ENCODE measurements around the gene DHRS11. TPM values are rescaled to one million over a fixed set of nuclear protein-coding genes. Genes with fewer than 3 reads are reported as not detected.
A peak's percentile ranks its signal among the peaks of the same experiment; 100 is the strongest.

The DHRS11 gene
- polyA plus RNA-seq, 1 donor from 2014 or later: 18.6 TPM

- Histone ChIP-seq H3K9ac (ENCODE audit: low read length) (peak overlapping the region; percentile 40), H2AFZ (ENCODE audit: low read depth, low read length) (no peak overlapping the region), H3K36me3 (ENCODE audit: insufficient read depth, low read length) (no peaks in the 10 kb centered on the region), H3K27me3 (ENCODE audit: insufficient read depth, low read depth, low read length) (peaks cover 66% of the 10 kb centered on the region), H3K4me2 (ENCODE audit: low read length) (peak overlapping the region; percentile 69), H4K20me1 (ENCODE audit: insufficient read depth) (no peaks in the 10 kb centered on the region), H3K79me2 (replicated peaks; ENCODE audit: insufficient read depth, low read length) (no peaks in the 10 kb centered on the region), H3K4me3 (ENCODE audit: low read length) (peak overlapping the region; percentile 67), H3K27ac (ENCODE audit: low read length) (no peak overlapping the region), H3K9me3 (ENCODE audit: low read length) (peaks cover 7% of the 10 kb centered on the region), H3F3A (ENCODE audit: insufficient read depth, low read length, poor library complexity, severe bottlenecking) (no peaks in the 10 kb centered on the region), H3K9me2 (ENCODE audit: insufficient read depth, low read length) (no peaks in the 10 kb centered on the region)
- TF ChIP-seq RAD21 (conservative IDR thresholded peaks at IDR 0.05): peak; percentile 38
- TF ChIP-seq POLR2AphosphoS5 (IDR thresholded peaks at IDR 0.05): no peak
- TF ChIP-seq, protein P1, sequence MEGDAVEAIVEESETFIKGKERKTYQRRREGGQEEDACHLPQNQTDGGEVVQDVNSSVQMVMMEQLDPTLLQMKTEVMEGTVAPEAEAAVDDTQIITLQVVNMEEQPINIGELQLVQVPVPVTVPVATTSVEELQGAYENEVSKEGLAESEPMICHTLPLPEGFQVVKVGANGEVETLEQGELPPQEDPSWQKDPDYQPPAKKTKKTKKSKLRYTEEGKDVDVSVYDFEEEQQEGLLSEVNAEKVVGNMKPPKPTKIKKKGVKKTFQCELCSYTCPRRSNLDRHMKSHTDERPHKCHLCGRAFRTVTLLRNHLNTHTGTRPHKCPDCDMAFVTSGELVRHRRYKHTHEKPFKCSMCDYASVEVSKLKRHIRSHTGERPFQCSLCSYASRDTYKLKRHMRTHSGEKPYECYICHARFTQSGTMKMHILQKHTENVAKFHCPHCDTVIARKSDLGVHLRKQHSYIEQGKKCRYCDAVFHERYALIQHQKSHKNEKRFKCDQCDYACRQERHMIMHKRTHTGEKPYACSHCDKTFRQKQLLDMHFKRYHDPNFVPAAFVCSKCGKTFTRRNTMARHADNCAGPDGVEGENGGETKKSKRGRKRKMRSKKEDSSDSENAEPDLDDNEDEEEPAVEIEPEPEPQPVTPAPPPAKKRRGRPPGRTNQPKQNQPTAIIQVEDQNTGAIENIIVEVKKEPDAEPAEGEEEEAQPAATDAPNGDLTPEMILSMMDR (IDR thresholded peaks at IDR 0.05; ENCODE audit: poor library complexity, severe bottlenecking): peak; percentile 33
These were observed 50.5 kb downstream of the DHRS11 start for GRCh38 chr17:36641877-36642845.

GRCh38 chr17:36643086-36643685, 51.5 kb downstream of the DHRS11 start:
- Histone ChIP-seq H3K79me2 (replicated peaks; ENCODE audit: insufficient read depth, low read length) (no peaks in the 10 kb centered on the region), H2AFZ (ENCODE audit: low read depth, low read length) (no peak overlapping the region), H3K9ac (ENCODE audit: low read length) (no peak overlapping the region), H3K27me3 (ENCODE audit: insufficient read depth, low read depth, low read length) (peaks cover 60% of the 10 kb centered on the region), H3F3A (ENCODE audit: insufficient read depth, low read length, poor library complexity, severe bottlenecking) (no peaks in the 10 kb centered on the region), H3K4me3 (ENCODE audit: low read length) (no peak overlapping the region), H3K9me2 (ENCODE audit: insufficient read depth, low read length) (no peaks in the 10 kb centered on the region), H3K36me3 (ENCODE audit: insufficient read depth, low read length) (no peaks in the 10 kb centered on the region), H4K20me1 (ENCODE audit: insufficient read depth) (no peaks in the 10 kb centered on the region), H3K4me2 (ENCODE audit: low read length) (no peak overlapping the region), H3K9me3 (ENCODE audit: low read length) (peaks cover 7% of the 10 kb centered on the region), H3K27ac (ENCODE audit: low read length) (no peak overlapping the region)
- no peak for TF ChIP-seq EP300 (conservative IDR thresholded peaks at IDR 0.05; ENCODE audit: poor library complexity, severe bottlenecking)
- TF ChIP-seq RAD21 (conservative IDR thresholded peaks at IDR 0.05): no peak
- TF ChIP-seq TAF1 (IDR thresholded peaks at IDR 0.05; ENCODE audit: low read depth): no peak
- TF ChIP-seq, protein P1 (IDR thresholded peaks at IDR 0.05; ENCODE audit: poor library complexity, severe bottlenecking): no peak
- TF ChIP-seq EZH2 (IDR thresholded peaks at IDR 0.05; ENCODE audit: borderline replicate concordance, insufficient read depth, low read length, poor library complexity, severe bottlenecking): no peak
- TF ChIP-seq, protein P2, sequence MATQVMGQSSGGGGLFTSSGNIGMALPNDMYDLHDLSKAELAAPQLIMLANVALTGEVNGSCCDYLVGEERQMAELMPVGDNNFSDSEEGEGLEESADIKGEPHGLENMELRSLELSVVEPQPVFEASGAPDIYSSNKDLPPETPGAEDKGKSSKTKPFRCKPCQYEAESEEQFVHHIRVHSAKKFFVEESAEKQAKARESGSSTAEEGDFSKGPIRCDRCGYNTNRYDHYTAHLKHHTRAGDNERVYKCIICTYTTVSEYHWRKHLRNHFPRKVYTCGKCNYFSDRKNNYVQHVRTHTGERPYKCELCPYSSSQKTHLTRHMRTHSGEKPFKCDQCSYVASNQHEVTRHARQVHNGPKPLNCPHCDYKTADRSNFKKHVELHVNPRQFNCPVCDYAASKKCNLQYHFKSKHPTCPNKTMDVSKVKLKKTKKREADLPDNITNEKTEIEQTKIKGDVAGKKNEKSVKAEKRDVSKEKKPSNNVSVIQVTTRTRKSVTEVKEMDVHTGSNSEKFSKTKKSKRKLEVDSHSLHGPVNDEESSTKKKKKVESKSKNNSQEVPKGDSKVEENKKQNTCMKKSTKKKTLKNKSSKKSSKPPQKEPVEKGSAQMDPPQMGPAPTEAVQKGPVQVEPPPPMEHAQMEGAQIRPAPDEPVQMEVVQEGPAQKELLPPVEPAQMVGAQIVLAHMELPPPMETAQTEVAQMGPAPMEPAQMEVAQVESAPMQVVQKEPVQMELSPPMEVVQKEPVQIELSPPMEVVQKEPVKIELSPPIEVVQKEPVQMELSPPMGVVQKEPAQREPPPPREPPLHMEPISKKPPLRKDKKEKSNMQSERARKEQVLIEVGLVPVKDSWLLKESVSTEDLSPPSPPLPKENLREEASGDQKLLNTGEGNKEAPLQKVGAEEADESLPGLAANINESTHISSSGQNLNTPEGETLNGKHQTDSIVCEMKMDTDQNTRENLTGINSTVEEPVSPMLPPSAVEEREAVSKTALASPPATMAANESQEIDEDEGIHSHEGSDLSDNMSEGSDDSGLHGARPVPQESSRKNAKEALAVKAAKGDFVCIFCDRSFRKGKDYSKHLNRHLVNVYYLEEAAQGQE (IDR thresholded peaks at IDR 0.05; ENCODE audit: borderline replicate concordance): no peak
- no peak for TF ChIP-seq POLR2AphosphoS5 (IDR thresholded peaks at IDR 0.05)
- TF ChIP-seq MXI1 (conservative IDR thresholded peaks at IDR 0.05; ENCODE audit: poor library complexity, severe bottlenecking): no peak
- TF ChIP-seq SMC3 (conservative IDR thresholded peaks at IDR 0.05; ENCODE audit: poor library complexity): no peak
